HAP-1 (cell line): ENCODE measurements around the gene HOXB6.
A peak's percentile ranks its signal among the peaks of the same experiment; 100 is the strongest.

Experiments used
- DNase-seq, 2 experiments: peaks; one replicate each; pipeline ENCODE4 v3.0.0-alpha.2; 2016 to 2020; ENCODE audit warnings: low spot score in 2 of 2
- H3K27me3 ChIP-seq: fragments of 250-450 bp; sonication (Bioruptor Pico); 2 replicates; pipeline ENCODE4 v1.5.1; 2020; ENCODE audit warnings: low read depth, mild to moderate bottlenecking, moderate library complexity
- H3K36me3 ChIP-seq: fragments of 250-450 bp; sonication (Bioruptor Pico); replicated peaks from 2 replicates; pipeline ENCODE4 v1.5.1; 2020; ENCODE audit warnings: mild to moderate bottlenecking
- H3K4me1 ChIP-seq: fragments of 250-450 bp; sonication (Bioruptor Pico); 2 replicates; pipeline ENCODE4 v1.5.1; 2020; ENCODE audit warnings: mild to moderate bottlenecking
- H3K4me3 ChIP-seq: fragments of 250-450 bp; sonication (Bioruptor Pico); 2 replicates; pipeline ENCODE4 v1.5.1; 2020; ENCODE audit warnings: mild to moderate bottlenecking, moderate library complexity
- H3K9me3 ChIP-seq: fragments of 250-450 bp; sonication (Bioruptor Pico); 2 replicates; pipeline ENCODE4 v1.5.1; 2020; ENCODE audit warnings: mild to moderate bottlenecking, moderate library complexity
- in situ Hi-C: fragments of 300-500 bp; cut with MboI; formaldehyde crosslinking; loops from 3 replicates; pipeline ENCODE4 v1.14.3; 2020; ENCODE audit warnings: low sequenced_read_pairs, inconsistent platforms, mixed read lengths

HOXB6 gene

DNA sequence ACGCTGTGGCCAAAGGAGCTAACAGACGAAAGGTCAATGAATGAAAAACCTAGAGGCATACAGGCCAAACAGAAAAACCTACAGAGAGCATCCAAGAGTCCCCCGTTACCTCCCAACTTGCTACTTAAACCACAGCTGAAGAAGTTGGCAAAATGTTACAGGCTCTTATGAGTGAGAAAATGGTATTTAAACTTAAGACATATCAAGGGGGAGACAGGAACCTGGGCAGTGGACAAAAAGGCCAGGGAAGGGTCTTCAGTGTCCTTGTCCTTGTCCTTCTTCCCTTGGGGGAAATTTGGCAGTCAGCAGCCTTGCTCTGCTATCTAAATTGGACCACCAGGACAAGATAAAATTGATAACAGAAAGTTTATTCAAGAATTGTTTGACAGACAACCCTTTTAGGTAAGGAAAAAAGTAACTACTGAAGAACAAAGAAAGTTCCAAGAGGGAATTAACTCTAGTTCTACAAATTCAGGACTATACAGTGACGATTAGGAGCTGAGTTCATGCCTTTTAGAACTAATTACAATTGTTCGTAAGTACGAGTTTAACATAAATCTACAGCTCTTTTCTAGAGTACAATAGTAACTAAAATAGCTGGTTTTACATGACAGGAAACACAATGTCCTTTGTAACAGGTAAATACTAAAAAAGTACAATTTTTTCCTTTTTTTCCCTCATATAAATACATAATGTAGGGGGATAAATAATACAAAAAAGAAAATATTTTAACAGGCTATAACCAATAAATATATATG, 56.1 kb downstream of the HOXB6 start:
- DNase-seq, result peak in 1 of 2 experiments; percentile 93
- peaks cover 49% of the 10 kb centered on the region for H3K4me1 ChIP-seq
- H3K9me3 ChIP-seq, result no peaks in the 10 kb centered on the region
- in situ Hi-C loops, result no loop called here
- H3K4me3 ChIP-seq, result no peak overlapping the region
- peaks cover 8% of the 10 kb centered on the region for H3K36me3 ChIP-seq
- no peaks in the 10 kb centered on the region for H3K27me3 ChIP-seq

DNA sequence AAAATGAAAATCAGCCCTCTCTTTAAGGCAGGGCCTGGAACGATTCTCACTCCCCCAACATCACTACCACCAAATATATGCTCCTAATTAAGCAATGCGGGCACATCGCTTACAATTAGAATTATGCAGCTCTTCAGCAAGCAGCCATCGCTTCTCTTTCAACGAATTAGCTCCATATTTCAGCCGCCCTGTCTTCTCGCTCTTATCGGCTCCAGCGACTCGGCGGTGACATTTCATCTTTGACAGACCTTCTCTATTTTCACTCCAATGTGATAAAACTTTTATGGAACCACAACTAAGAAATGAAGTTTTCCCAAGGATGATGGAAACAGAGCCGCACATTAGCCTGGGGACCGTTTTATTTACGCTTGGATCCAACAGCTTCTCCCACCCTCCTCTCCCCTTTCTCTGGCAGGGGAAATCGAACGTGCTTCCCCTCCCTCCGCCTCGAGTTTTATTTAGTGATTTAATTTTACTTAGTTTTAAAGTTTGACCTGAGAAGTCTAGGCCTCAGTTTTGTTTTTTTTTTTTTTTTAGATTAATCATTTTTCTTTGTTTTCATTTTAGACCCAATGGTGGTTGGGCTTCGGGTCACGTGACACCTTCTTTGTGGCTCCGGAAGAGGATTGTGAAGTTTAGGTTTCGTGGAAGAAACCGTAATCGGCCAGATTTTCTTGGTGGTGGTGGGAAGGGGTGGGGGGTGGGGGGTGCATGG, 56.8 kb downstream of the HOXB6 start:
- in situ Hi-C loops, result no loop called here
- Histone ChIP-seq H3K4me1 (peaks cover 49% of the 10 kb centered on the region), H3K4me3 (no peak overlapping the region), H3K27me3 (no peaks in the 10 kb centered on the region), H3K9me3 (no peaks in the 10 kb centered on the region), H3K36me3 (peaks cover 12% of the 10 kb centered on the region)
- DNase-seq, result peak; percentile 46 to 69

DNA sequence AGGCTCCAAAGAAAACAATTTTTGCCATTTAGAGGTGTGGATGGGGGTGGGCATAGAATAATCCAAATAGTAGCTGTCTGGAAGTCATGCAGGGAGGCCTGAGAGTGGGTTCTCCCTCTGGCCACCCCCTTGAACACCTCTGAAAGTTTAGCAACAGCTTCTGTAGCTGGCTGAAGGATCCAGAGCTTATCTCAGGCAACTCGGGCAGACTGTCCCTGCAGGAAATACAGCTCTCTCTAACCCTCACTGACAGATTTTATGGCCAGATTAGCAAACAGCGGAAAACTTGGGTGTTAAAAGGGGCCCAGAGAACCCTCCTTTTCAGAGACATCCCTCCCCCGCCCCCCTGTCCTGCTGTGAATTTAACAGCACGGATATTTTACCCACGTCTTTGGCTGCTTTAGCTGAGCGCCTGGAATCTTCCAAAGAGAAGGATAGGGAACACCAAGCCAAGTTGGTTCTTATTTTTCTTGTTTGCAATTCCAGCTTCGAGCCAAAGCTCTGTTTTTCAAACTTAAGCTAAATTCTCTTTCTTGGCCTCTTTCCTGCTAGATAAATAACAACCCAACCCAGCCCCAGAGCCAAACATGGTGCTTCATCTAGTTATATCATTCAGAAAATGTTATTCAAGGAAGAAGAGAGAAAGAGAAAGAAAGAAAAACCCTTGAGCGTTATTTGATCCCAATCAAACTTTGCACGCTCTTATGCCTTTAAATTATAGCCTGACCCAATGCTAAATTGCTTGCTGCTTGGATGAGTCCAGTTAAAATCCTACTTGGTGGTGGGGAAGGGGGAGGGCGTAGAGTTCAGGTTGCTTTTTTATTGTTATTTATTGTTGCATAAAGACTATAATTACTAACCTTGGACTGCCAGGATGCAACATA, 57.6 kb downstream of the HOXB6 start:
- no peaks in the 10 kb centered on the region for H3K27me3 ChIP-seq
- peak; percentile 34 to 56 for DNase-seq
- H3K4me3 ChIP-seq, result peak overlapping the region; percentile 14
- H3K9me3 ChIP-seq, result no peaks in the 10 kb centered on the region
- in situ Hi-C loops, result no loop called here
- peaks cover 20% of the 10 kb centered on the region for H3K36me3 ChIP-seq
- peaks cover 49% of the 10 kb centered on the region for H3K4me1 ChIP-seq

DNA sequence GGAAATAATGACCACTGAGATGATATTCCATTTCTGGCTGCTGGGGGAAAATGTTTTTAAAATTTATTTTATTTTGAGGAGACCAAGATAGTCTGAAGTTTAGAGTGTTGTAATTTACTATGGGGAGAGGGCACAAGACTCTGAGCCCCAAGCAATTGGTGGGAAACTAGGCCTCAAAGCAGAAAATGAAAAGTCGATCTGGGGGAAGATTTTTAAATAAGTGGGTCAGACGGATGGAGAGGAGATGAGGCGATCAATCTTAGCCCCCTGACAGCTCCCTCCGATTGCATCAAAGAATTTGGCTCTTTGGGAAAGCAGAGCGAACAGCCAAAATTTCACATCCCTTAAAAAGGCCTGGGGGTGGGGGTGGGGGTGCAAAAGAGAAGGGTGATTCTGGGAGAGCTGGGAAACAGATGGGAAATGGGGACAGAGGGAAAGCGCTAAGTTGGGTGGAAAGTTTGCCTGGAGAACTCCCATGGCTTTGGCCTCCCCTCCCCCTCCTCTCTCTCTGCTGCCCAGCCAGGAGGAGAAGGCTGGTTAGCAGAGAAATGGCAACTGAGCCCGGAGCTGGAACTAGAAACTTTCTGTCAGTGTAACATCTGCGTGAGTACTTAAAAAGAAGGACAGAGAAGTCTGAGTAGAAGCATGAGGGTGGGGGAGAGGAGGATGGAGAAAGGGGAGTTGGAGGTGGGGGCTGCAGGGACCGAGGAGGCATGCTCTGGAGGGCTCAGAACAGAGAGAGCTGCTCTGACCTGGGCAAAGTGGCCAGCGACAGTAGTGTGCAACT, 58.5 kb downstream of the HOXB6 start:
- H3K27me3 ChIP-seq, result no peaks in the 10 kb centered on the region
- no peaks in the 10 kb centered on the region for H3K9me3 ChIP-seq
- DNase-seq, result peak in 1 of 2 experiments; percentile 71
- in situ Hi-C loops, result no loop called here
- H3K36me3 ChIP-seq, result peaks cover 23% of the 10 kb centered on the region
- peaks cover 51% of the 10 kb centered on the region for H3K4me1 ChIP-seq
- H3K4me3 ChIP-seq, result peak overlapping the region; percentile 14
